ENCODE data around the gene ILRUN. TPM values are rescaled to one million over a fixed set of nuclear protein-coding genes. Genes with fewer than 3 reads are reported as not detected.

The ILRUN gene
- total and polyA plus RNA-seq, 9 of the 15 experiments (the other 6 are each of a cell fraction or from before 2014, with no cell fraction given): 24.9 to 78.9 (median 53.4) TPM

- Histone ChIP-seq H3K27ac (ENCODE audit: extremely low read depth, low read depth, low read length) (peak overlapping the region; percentile 29; the same call in 1 of the 3 replicates), H3K4me3 (no peak overlapping the region), H3K9me1 (ENCODE audit: control insufficient read depth, insufficient read depth, low read length) (no peaks in the 10 kb centered on the region), H3K79me2 (ENCODE audit: control insufficient read depth, insufficient read depth, low read length) (peaks cover 86% of the 10 kb centered on the region), H2AFZ (ENCODE audit: low read depth, low read length) (no peak overlapping the region), H3K9me3 (replicated peaks; ENCODE audit: control insufficient read depth, insufficient read depth, low read depth, low read length) (no peaks in the 10 kb centered on the region), H3K9ac (ENCODE audit: insufficient read depth in 1 of 2, low read depth in 2 of 2, low read length in 2 of 2) (no peak overlapping the region), H3K4me2 (ENCODE audit: insufficient read depth, low read length) (no peak overlapping the region), H4K20me1 (replicated peaks; ENCODE audit: control insufficient read depth, insufficient read depth, low read length) (no peaks in the 10 kb centered on the region), H3K4me1 (replicated peaks in 1 of 2; ENCODE audit: control insufficient read depth in 2 of 2, insufficient read depth in 2 of 2, low read length in 2 of 2) (peaks cover 23 to 37% of the 10 kb centered on the region in 2 experiments), H3K27me3 (ENCODE audit: control insufficient read depth in 2 of 2, insufficient read depth in 2 of 2, low read length in 2 of 2) (no peaks in the 10 kb centered on the region), H3K36me3 (ENCODE audit: control insufficient read depth, insufficient read depth, low read length) (peaks cover 43% of the 10 kb centered on the region)
- in situ Hi-C loops (cut with MboI) (no loop called here), intact Hi-C loops (cut with micrococcal nuclease) (no loop called here)
- CTCF ChIA-PET (ENCODE audit: low intra/inter-chr PET ratio): no interaction called here
- TF ChIP-seq NUFIP1 (IDR thresholded peaks at IDR 0.05; ENCODE audit: partially characterized antibody): no peak
- TF ChIP-seq CEBPG (CRISPR knock-in tag; IDR thresholded peaks at IDR 0.05): no peak
- TF ChIP-seq CEBPG (tag; conservative IDR thresholded peaks at IDR 0.05 in 1 of 2, IDR thresholded peaks at IDR 0.05 in 1 of 2): 0 out of 4 replicates have a peak, but pooled peaks of 1 of the 2 experiments have one; percentile 18
- TF ChIP-seq SAP30 (IDR thresholded peaks at IDR 0.05; ENCODE audit: borderline replicate concordance, insufficient read depth, low read depth, low read length, poor library complexity, severe bottlenecking): no peak
- peak; percentile 43; the same call in 1 of the 2 replicates for TF ChIP-seq CEBPB (tag; IDR thresholded peaks at IDR 0.05)
- TF ChIP-seq ZEB2 (IDR thresholded peaks at IDR 0.05): no peak
- no peak for TF ChIP-seq ZNF431 (CRISPR knock-in tag; IDR thresholded peaks at IDR 0.05)
- TF ChIP-seq ZNF695 (CRISPR knock-in tag; IDR thresholded peaks at IDR 0.05): no peak
- 96% methylated on average over 3 of the region's 3 CpGs for WGBS (ENCODE audit: insufficient coverage, low coverage, missing lambda C conversion rate)
- DNase-seq (ENCODE audit: extremely low read depth in 1 of 4, low spot score in 3 of 4): no peak
- no TSS peak for BruUV-seq (replicated peaks)
- no peak for ATAC-seq
- FAIRE-seq: no peak
- POLR2A ChIA-PET: interaction anchor here (0.6 kb wide), 1 partner anchor 686 kb away, joined by 3 read pairs; no protein-coding TSS in a partner anchor
Measured at GRCh38 chr6:34654061-34654710, 42.4 kb downstream of the ILRUN start.

Measured in K562 (cell line).